ENCODE results near the gene PADI4.

The PADI4 gene

DNA sequence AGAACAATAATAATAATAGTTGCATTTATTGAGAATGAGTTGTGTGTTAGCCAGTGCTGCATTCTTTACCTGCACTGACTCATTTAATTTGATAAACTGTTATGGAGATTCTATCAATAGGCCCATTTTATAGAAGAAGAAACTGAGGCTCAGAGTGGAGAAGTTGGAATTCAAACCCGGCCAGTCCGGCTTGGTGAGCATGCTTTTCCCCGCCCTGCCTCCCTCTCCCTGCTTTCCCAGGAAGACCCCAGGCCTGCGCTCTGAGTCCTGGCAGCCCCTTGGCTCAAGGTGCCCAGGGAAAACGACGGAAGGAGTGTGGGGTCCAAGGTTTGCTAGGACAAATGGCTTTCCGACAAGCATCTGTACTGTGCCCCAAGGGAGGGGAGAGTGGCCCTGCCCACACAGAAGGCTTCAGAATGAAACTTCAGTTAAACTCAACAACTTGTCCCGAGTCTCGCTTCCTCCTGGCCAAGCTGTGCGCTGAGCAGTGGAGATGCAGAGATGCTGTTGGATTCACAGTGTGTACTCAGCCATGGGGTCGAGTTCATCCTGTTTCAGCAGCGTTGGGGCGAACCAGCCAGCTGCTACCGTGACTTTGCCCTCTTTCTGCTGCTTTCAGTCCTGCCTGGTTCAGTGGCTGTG is 40.7 kb downstream of the PADI4 start:
- DNase-seq (ENCODE audit: low read depth), result no peak

DNA sequence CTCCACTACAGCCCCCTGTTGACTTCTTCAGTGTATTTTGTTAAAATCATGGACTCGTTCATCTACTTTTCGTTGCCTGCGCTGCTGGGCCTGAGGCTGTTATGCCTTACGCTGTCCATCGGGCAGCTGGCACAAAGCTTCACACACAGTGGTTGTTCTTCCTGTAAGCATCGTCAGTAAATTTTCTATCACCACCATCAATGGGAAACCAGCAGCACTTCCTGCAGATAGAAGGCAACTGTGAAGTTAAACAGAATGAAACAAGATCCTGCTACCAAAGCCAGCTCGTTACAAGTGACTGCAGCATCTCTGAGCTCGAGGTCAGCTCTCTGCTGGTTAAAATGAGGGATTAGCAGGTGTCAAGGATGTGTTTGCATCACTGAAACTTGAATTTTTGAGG is 42.1 kb downstream of the PADI4 start:
- DNase-seq (ENCODE audit: low read depth), result no peak

DNA sequence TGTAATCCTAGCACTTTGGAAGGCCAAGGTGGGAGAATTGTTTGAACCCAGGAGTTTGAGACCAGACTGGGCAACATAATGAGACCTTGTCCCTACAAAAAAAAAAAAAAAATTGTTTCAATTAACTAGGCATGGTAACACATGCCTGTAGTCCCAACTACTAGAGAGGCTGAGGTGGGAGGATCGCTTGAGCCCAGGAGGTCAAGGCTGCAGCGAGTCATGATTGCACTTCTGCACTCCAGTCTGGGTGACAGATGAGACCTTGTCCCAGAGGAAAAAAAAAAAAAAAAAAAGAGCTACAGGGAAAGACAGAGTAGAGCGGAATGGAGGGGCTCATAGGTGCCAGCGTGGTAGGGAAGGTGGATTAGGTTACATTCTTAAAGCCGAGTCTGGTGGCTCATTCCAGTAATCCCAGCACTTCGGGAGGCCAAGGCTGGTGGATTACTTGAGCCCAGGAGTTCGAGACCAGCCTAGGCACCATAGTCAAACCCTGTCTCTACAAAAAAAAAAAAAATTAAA is 43.0 kb downstream of the PADI4 start:
- no peak for DNase-seq (ENCODE audit: low read depth)

DNA sequence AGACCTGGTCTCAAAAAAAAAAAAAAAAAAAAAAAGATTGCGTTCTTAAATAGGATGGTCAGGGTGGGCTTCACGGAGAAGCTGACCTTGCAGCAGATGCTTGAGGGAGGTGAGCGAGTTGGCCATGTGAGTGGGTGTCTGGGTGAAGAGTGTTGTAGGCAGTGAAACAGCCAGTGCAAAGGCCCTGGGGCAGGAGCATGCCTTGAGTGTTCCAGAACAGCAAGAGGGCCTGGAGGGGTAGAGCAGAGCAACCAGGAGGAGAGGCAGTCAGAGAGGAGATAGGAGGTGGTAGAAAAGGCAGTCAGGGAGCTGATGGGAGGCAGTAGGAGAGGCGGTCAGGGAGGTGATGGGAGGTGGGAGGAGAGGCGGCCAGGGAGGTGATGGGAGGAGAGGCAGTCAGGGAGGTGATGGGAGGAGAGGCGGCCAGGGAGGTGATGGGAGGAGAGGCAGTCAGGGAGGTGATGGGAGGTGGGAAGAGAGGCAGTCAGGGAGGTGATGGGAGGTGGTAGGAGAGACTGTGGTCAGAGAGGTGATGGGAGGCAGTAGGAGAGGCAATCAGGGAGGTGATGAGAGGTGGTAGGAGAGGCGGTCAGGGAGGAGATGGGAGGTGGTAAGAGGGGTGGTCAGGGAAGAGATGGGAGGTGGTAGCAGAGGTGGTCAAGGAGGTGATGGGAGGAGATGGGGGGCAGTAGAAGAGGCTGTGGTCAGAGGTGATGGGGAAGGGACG is 43.8 kb downstream of the PADI4 start:
- DNase-seq (ENCODE audit: low read depth), result no peak

DNA sequence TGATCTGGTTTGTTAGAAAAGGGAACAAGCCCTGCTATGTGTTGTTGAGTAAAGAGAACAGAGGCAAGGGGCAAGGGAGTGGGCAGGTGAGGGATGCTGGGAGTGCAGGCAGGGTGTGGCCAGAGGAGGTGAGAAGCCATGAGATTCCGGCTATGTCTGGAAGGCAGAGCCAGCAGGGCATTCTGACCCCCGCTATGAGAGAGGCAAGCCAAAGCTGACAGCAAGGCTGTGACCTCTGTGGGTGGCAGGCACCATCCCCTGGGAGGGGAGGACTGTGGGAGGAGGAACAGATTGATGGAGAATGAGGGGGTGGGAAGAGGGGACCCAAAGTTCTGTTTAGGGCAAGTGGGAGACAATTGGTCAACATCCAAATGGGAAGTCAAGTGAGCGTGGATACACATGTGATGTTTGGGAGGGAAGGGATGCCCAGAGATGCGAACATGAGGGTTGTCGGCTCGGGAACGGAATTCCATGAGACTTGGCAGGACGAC is 44.5 kb downstream of the PADI4 start:
- DNase-seq (ENCODE audit: low read depth), result no peak

DNA sequence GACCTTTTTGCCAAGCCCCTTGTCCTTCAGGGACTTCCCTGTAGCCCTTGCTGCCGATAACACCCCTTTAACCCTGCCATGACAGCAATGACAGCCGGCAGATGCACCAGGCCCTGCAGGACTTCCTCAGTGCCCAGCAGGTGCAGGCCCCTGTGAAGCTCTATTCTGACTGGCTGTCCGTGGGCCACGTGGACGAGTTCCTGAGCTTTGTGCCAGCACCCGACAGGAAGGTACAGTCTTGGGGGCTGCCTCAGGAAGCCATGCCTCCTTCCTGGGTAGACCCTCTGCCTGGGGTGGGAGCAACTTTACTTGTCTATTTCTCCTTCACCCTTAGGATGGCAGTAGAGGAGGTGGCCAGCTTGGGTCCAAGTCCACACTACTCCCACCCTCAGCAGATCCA is 47.9 kb downstream of the PADI4 start:
- no peak for DNase-seq (ENCODE audit: low read depth)

DNA sequence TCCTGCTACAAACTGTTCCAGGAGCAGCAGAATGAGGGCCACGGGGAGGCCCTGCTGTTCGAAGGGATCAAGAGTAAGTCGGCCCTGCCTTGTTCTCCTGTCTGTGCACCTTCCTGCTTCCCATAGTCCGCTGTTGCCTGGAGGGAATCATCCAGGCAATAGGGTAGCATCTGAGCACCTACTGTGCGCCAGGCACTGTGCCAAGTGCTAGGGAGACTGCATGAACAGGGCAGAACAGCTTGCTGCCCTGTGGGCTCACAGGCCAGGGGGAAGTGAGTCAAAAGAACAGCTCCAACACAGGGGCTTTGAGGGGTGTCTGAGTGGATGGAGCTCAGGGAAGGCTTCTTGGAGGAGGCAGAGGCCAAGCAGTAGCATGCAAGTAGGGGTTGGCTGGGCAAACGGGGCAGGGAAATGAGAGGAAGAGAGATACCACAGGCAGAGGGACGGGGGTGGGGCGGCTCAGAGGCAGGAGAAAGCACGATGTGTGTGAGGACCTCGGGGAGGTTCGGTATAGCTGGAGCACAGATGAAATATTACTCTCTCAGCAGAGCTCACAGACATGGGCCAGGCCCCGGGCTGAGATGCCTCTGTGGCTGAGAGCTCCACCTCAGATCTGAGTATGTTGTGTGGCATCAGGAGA is 48.5 kb downstream of the PADI4 start:
- no peak for DNase-seq (ENCODE audit: low read depth)

DNA sequence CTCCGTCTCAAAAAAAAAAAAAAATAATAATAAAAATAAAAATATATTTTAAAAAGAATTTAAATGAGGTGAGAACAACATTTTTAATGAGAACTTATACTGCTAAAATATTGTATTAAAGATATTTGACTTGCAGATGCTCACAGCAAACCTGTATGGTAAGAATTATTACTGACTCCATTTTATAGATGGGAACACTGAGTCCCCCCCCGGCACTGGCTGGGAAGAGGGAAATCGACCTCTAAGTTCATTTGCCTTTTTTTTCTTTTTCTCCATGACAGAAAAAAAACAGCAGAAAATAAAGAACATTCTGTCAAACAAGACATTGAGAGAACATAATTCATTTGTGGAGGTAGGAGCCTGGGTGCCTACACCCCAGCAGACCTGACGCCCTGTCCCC is 50.6 kb downstream of the PADI4 start:
- DNase-seq (ENCODE audit: low read depth), result no peak

DNA sequence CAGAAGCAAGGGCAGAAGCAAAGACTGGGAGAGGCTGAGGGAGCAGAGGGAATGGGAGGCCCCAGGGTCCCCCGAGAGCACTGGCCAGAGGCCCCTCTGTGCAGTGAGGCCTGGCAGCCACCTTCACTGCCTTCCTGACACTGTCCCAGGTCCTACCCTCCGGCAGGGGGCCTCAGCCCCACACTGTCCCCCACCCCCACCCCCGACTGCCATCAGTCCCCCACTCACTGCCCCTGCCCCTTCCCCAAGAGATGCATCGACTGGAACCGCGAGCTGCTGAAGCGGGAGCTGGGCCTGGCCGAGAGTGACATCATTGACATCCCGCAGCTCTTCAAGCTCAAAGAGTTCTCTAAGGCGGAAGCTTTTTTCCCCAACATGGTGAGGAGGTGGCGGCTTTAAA is 51.0 kb downstream of the PADI4 start:
- DNase-seq (ENCODE audit: low read depth), result no peak

DNA sequence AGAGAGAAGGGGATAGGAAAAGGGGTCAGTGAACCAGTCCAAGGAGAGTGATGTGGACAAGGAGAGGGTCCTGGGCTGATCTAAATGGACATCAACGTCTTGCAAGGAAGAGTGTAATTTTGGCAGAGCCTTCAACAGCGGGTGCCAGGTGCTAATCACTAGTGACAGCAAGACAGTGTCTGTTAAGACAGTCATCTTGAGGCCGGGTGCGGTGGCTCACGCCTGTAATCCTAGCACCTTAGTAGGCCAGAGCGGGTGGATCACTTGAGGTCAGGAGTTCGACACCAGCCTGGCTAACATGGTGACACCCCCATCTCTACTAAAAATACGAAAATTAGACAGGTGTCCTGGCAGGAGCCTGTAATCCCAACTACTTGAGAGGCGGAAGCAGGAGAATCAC is 51.8 kb downstream of the PADI4 start:
- DNase-seq (ENCODE audit: low read depth), result no peak

DNA sequence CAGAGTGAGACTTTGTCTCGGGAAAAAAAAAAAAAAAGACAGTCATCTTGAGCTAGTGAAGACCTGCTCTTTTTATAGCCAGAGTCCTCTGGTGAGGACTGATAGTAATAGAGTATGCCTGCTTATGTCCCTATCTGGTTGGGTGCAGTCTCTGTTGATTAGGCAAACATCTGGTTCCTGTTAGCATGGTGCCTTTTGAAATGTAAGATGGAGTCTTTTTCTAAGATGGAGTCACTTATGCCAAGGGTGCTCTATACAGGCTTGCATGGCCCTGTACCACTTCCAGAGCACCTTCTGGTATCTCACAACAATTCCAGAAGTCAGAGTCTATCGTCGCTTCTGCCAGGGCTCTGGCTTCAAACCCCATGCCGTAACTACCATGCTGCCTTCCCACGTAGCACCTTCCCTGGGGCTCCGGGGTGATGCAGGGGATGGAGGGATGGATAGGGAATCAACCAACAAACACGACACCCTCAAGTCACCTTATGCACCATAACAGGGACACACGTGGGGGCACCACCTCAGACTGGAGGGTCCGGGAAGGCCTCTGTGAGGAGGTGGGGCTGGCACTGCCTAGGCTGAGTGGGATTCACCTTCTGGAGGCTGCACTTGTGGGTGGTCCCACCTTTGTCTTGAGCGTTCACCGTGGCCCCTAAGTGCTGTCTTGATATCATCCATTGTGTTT is 52.4 kb downstream of the PADI4 start:
- DNase-seq (ENCODE audit: low read depth), result no peak

DNA sequence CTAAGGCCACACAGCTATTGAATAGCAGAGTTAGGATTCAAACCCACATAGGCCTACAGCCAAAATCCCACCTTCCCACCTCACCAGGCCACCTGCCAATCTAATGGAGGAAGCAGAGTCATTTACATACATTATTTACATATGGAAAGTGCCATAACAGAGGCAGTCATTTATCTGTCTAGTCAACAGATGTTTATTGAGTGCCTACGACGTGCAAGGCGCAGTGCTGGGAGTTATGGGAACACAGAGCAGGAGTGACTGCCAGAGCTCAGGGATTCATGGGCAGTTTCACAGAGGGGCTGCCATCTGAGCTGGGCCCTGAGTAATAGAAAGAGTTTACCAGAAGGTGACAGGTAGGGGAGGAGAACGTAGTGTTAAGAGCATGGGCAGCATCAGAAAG is 53.7 kb downstream of the PADI4 start:
- no peak for DNase-seq (ENCODE audit: low read depth)

DNA sequence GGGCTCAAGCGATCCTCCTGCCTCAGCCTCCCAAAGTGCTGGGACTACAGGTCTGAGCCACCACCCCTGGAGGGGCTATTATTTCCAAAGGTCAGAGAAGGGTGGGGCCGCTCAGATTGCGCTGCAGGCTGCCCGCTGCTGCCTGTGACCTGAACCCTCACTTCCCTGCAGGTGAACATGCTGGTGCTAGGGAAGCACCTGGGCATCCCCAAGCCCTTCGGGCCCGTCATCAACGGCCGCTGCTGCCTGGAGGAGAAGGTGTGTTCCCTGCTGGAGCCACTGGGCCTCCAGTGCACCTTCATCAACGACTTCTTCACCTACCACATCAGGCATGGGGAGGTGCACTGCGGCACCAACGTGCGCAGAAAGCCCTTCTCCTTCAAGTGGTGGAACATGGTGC is 55.4 kb downstream of the PADI4 start:
- no peak for DNase-seq (ENCODE audit: low read depth)

DNA sequence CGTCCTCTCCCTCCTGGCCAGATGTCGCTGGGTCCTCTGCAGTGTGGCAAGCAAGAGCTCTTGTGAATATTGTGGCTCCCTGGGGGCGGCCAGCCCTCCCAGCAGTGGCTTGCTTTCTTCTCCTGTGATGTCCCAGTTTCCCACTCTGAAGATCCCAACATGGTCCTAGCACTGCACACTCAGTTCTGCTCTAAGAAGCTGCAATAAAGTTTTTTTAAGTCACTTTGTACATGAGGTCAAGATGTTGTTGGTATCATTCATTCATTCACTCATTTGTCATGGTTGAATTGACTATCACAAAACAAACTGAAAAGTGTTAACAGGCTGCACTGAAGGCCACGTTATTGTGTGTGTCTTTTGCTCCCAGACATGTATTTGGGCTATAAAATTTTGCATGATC is 55.8 kb downstream of the PADI4 start:
- DNase-seq (ENCODE audit: low read depth), result no peak

DNA sequence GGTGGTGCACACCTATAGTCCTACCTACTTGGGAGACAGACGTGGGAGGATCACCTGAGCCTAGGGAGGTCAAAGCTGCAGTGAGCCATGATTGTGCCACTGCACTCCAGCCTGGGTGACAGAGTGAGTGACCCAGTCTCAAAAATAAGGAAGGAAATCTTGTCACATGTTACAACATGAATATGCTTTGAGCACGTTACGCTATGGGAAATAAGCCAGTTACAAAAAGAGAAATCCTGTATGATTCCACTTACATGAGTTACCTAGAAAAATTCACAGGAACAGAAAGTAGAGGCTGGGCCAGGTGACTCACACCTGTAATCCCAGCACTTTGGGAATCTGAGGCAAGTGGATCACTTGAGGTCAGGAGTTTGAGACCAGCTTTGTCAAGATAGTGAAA is 57.3 kb downstream of the PADI4 start:
- DNase-seq (ENCODE audit: low read depth), result no peak

DNA sequence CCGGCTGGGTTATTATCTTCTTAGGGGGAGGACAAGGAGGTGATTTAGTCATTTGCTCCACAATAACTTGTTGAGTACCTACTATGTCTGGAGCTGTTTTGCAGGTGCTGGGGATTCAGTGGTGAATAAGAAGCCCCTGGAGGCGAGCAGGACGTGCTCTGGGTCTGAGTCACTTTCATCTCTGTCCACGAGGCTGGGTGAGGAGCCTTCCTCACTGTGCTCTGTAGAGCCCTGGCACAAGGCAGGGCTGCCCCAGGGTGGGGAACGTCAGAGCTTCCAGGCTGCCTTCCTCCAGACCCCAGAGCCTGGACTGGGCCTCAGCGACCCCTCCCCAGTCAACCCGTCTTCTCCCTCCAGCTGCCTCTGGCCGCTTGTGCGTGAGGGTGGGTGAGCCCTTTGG is 61.5 kb downstream of the PADI4 start:
- DNase-seq (ENCODE audit: low read depth), result peak; percentile 38

DNA sequence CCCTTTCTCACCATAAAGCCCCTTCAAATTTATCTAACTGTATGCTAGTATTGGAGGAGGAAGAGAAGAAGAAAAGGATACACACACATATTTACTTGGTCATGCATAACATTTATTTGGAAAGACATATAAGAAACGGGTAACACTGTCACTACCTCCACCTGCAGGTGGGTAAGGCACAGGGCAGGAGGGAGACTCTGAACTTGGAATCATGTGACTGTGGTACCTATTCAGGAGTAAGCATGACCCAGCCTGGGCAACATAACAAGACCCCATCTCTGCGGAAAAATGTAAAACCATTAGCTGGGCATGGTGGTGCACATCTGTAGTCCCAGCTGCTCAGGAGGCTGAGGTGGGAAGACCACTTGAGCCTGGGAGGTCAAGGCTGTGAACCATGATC is 62.6 kb downstream of the PADI4 start:
- DNase-seq (ENCODE audit: low read depth), result no peak

DNA sequence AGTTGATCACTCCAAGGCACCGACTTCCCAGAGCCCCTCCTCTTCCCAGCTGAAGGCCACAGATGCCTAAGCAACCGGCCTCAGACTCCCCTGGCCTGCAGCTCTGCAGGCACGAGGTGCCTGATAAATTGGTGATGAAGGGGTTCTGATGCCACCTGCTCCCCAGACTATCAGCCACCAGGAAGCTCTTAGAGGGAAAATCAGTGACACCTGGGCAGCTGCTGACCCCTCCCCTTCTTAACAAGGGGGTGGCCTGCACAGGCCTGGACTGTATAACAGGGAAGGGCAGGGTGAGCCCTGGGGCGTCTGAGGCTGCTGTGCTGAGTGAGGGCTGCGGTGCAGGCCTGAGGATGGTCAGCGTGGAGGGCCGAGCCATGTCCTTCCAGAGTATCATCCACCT is 63.9 kb downstream of the PADI4 start, which contains the start of gene PADI6:
Gene PADI6, plus strand, starts transcription at position 301 of the 400 bp plus-strand sequence. Its CDS starts 50 bp downstream, at position 351.
- no peak for DNase-seq (ENCODE audit: low read depth)

DNA sequence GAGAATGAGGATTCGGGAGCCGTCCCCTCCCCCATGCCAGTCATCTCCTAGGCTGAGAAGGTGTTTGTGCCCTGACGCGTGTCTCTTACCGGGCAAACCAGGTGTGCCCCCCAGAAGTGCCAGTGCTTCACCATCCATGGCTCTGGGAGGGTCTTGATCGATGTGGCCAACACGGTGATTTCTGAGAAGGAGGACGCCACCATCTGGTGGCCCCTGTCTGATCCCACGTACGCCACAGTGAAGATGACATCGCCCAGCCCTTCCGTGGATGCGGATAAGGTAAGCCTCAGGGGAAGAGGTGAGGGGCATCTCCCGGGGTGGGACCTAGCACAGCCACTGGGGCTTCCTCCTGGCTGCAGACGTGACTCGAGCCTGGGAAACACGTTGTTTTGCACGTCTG is 65.0 kb downstream of the PADI4 start:
- no peak for DNase-seq (ENCODE audit: low read depth)

DNA sequence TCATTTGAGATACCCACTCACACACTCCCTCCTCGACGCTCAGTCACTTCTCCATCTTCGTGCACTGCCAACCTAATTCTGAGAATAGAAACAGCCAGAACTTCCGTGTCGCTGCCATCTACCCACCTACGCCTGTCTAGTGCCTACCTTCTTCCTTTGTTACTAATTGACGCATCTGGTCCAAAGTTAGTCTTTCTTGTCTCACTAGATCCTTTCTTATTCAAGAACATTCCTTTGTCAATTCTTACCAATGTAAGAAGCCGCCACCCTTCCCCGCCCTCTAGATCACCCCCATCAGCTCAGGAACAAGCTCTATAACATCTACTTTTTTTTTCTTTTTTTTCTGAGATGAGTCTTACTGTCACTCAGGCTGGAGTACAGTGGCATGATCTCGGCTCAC is 67.7 kb downstream of the PADI4 start:
- no peak for DNase-seq (ENCODE audit: low read depth)

DNA sequence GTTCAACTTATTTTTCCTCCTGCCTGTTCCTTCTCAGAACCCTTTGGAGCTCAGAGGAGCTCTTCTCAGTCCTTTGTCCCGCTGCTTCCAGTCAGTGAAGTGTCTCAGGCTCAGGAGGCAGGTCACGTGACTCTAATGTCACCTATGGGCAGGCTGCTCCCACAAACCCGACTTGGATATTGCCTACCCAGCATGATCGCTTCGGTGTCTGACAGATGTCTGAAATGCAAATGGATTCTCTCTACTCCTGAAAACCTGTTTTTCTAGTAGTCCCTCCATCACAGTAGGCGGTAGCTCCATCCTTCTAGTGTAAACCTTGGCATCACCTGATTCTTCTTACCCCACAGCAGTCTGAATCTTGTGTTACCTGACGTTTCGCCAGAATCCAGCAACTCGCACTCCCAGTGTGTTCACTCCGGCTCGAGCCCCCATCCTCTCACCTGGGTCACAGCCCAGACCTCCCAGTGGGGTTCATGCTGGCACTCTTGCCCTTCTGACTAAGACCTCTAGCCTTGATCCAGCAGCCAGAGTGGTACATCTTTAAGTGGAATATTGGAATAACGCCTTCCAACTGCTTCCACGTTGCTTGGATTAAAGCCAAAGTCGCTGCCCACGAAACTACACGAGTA is 69.4 kb downstream of the PADI4 start:
- DNase-seq (ENCODE audit: low read depth), result no peak

DNA sequence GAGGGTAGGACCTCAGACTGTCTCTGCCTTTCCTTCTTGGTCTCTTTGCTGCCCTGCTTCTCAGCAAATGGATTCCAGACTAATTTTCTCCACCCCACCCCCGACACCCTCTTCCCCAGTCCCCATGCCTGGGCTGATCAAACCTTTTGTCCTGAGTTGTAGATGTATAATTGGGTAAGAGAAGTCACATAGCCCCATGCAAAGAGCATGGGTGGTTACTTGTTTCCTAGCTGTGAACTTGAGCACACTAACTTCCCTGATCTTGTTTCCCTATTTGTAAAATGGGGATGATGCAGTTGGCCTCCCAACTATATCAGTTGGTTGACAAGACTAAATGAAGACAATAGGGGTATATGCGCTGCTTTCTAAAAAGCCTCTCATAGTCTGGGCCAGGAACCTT is 73.2 kb downstream of the PADI4 start:
- no peak for DNase-seq (ENCODE audit: low read depth)
